Measurements from ENCODE around the gene AWAT1.

The AWAT1 gene

GRCh38 chrX:70281951-70282350 lies 47.5 kb downstream of the AWAT1 start, which contains the start of gene RAB41:
Gene RAB41 (plus strand): TSS chrX:70282172. CDS start chrX:70282218, 46 bp downstream.
- Histone ChIP-seq H3K79me2 (ENCODE audit: control insufficient read depth, low read length) (no peaks in the 10 kb centered on the region), H4K20me1 (ENCODE audit: control insufficient read depth, insufficient read depth, low read depth, low read length) (no peaks in the 10 kb centered on the region), H3K36me3 (ENCODE audit: control insufficient read depth, low read length) (no peaks in the 10 kb centered on the region), H3K4me1 (ENCODE audit: control insufficient read depth, low read length) (no peaks in the 10 kb centered on the region), H3K4me2 (ENCODE audit: low read length) (no peak within 1 kb of the TSS), H3K4me3 (ENCODE audit: low read length) (no peak within 1 kb of the TSS), H3K9me2 (replicated peaks; ENCODE audit: control insufficient read depth, low read length) (no peaks in the 10 kb centered on the region), H3K27ac (ENCODE audit: low read depth, low read length) (no peak within 1 kb of the TSS), H3K27me3 (ENCODE audit: control insufficient read depth, low read length) (no peaks in the 10 kb centered on the region), H3F3A (ENCODE audit: control insufficient read depth, insufficient read depth) (no peaks in the 10 kb centered on the region), H3K9me3 (ENCODE audit: control insufficient read depth, insufficient read depth, low read length) (no peaks in the 10 kb centered on the region)
- TF ChIP-seq CTCF (IDR thresholded peaks at IDR 0.05; ENCODE audit: low read depth, low read length, poor library complexity, severe bottlenecking), result no peak
- no peak for TF ChIP-seq EZH2phosphoT487 (IDR thresholded peaks at IDR 0.05; ENCODE audit: borderline replicate concordance, low read length)

GRCh38 chrX:70289168-70289792 lies 54.8 kb downstream of the AWAT1 start:
- H3K4me3 ChIP-seq (ENCODE audit: low read length), result peak overlapping the region; percentile 93
- no peaks in the 10 kb centered on the region for H4K20me1 ChIP-seq (ENCODE audit: control insufficient read depth, insufficient read depth, low read depth, low read length)
- peaks cover 47% of the 10 kb centered on the region for H3K79me2 ChIP-seq (ENCODE audit: control insufficient read depth, low read length)
- H3K36me3 ChIP-seq (ENCODE audit: control insufficient read depth, low read length), result peaks cover 27% of the 10 kb centered on the region
- peaks cover 26% of the 10 kb centered on the region for H3K4me1 ChIP-seq (ENCODE audit: control insufficient read depth, low read length)
- no peaks in the 10 kb centered on the region for H3F3A ChIP-seq (ENCODE audit: control insufficient read depth, insufficient read depth)
- H3K9me2 ChIP-seq (replicated peaks; ENCODE audit: control insufficient read depth, low read length), result no peaks in the 10 kb centered on the region
- peak overlapping the region; percentile 81 for H3K4me2 ChIP-seq (ENCODE audit: low read length)
- H3K9me3 ChIP-seq (ENCODE audit: control insufficient read depth, insufficient read depth, low read length), result no peaks in the 10 kb centered on the region
- H3K27me3 ChIP-seq (ENCODE audit: control insufficient read depth, low read length), result no peaks in the 10 kb centered on the region
- no peak for TF ChIP-seq CTCF (IDR thresholded peaks at IDR 0.05; ENCODE audit: low read depth, low read length, poor library complexity, severe bottlenecking)
- TF ChIP-seq EZH2phosphoT487 (IDR thresholded peaks at IDR 0.05; ENCODE audit: borderline replicate concordance, low read length), result no peak
- no peak overlapping the region for H3K27ac ChIP-seq (ENCODE audit: low read depth, low read length)
